Nephron progenitor cell (in vitro differentiated cells): ENCODE measurements around the gene NFE2L2.

ENCODE experiments used
- DNase-seq: peaks from one replicate; pipeline ENCODE4 v3.0.0; 2021
- H3K27ac Mint-ChIP-seq: 2 replicates; pipeline ENCODE4 v1.8.0; 2021; ENCODE audit warnings: mild to moderate bottlenecking, moderate library complexity, mixed read lengths
- H3K27me3 Mint-ChIP-seq: 2 replicates; pipeline ENCODE4 v1.8.0; 2021; ENCODE audit warnings: mild to moderate bottlenecking, low read depth, mixed read lengths; ENCODE audit not compliant: poor library complexity
- H3K36me3 Mint-ChIP-seq: 2 replicates; pipeline ENCODE4 v1.8.0; 2021; ENCODE audit warnings: low read depth, mixed read lengths
- H3K4me1 Mint-ChIP-seq: 2 replicates; pipeline ENCODE4 v1.8.0; 2021; ENCODE audit warnings: mixed read lengths
- H3K4me3 Mint-ChIP-seq: 2 replicates; pipeline ENCODE4 v1.8.0; 2021; ENCODE audit warnings: mild to moderate bottlenecking, moderate library complexity, mixed read lengths
- H3K9me3 Mint-ChIP-seq: 2 replicates; pipeline ENCODE4 v1.8.0; 2021; ENCODE audit warnings: mild to moderate bottlenecking, moderate library complexity, mixed read lengths
- TF ChIP-seq, protein P1 (sequence below): fragments of 200-600 bp; sonication (generic); IDR thresholded peaks from 2 replicates; pipeline ENCODE4 v1.5.0; 2021; ENCODE audit warnings: antibody characterized with exemption

The NFE2L2 gene

DNA sequence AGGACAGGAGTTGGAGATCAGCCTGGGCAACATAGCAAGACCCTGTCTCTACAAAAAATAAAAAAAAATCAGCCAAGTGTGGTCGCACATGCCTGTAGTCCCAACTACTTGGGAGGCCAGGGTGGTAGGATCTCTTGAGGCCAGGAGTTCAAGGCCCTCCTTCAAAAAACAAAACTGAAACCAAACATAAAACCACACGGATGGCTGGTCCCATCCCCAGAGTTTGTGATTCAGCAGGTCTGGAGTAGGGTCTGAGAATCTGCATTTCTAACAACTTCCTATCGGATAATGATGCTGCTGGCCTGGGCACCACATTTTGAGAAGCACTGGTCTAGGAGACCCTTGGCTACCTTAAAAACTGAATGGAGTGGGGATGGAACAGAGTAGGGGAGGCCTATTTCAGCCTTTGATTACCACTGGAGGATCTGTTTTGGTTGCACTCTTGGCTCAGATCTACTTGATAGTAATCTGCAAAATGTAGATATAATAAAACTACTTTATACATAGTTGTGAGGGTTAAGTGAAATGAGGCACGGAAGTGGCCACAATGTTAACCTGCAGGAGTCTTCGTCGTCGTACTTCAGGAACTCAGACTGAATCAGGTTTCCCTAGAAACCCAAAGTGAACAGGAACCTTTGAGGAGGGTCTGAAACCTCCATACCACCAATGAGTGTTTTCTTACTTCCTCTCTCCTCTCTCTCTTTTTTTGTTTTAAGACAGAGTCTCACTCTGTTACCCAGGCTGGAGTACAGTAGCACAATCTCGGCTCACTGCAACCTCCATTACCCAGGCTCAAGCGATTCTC, 25.5 kb upstream of the NFE2L2 start:
- Mint-ChIP-seq H3K27ac (peak overlapping the region; percentile 43), H3K9me3 (no peaks in the 10 kb centered on the region), H3K27me3 (peaks cover 3% of the 10 kb centered on the region), H3K4me1 (no peaks in the 10 kb centered on the region), H3K36me3 (peaks cover 11% of the 10 kb centered on the region), H3K4me3 (no peak overlapping the region)
- TF ChIP-seq, protein P1, sequence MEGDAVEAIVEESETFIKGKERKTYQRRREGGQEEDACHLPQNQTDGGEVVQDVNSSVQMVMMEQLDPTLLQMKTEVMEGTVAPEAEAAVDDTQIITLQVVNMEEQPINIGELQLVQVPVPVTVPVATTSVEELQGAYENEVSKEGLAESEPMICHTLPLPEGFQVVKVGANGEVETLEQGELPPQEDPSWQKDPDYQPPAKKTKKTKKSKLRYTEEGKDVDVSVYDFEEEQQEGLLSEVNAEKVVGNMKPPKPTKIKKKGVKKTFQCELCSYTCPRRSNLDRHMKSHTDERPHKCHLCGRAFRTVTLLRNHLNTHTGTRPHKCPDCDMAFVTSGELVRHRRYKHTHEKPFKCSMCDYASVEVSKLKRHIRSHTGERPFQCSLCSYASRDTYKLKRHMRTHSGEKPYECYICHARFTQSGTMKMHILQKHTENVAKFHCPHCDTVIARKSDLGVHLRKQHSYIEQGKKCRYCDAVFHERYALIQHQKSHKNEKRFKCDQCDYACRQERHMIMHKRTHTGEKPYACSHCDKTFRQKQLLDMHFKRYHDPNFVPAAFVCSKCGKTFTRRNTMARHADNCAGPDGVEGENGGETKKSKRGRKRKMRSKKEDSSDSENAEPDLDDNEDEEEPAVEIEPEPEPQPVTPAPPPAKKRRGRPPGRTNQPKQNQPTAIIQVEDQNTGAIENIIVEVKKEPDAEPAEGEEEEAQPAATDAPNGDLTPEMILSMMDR = no peak
- no peak for DNase-seq

- Mint-ChIP-seq H3K9me3 (no peaks in the 10 kb centered on the region), H3K36me3 (peaks cover 5% of the 10 kb centered on the region), H3K27ac (no peak overlapping the region), H3K4me3 (no peak overlapping the region), H3K4me1 (no peaks in the 10 kb centered on the region), H3K27me3 (peaks cover 3% of the 10 kb centered on the region)
- TF ChIP-seq, protein P1 = no peak
- no peak for DNase-seq
These were observed 23.3 kb upstream of the NFE2L2 start for GRCh38 chr2:177287814-177288213.

DNA sequence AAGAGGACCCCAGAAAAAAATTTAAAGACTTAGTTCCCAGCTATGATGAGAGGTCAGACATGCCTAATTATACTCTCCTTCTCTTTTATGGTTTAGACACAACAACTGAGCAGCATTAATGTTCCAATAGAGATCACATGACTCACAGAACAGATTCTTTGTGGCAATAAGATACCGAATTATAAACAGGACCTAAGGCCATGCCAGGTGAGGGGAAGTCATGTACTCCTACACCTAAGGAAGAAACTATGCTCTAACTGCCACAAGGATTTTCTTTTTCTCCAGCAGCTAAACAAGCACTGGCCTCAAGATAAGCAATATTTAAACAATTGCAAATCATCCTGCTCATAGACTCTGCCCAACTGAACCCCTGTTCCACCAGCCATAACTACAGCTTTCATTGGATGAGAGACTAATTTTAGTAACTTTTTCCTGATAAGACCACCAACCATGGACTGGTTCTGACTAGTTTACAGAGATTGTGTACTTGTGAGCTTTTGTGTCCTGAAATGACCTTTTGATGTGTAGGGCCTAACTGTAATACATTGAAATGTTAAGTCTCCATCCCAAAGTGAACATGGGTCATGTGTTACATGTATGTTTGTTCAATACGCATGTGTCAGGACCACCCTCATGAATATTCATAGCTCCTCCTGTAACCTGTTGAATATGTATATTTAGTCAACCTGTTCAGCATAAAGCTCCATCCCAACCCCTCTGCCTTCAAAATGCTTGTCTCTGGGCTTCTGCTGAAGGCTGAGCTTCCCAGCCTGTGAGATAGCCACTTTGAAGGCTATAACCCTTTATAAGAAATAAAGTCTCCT, 21.6 kb upstream of the NFE2L2 start:
- Mint-ChIP-seq H3K9me3 (no peaks in the 10 kb centered on the region), H3K4me3 (no peak overlapping the region), H3K36me3 (peaks cover 5% of the 10 kb centered on the region), H3K27ac (no peak overlapping the region), H3K27me3 (peaks cover 3% of the 10 kb centered on the region), H3K4me1 (peaks cover 14% of the 10 kb centered on the region)
- DNase-seq = no peak
- TF ChIP-seq, protein P1 = no peak

DNA sequence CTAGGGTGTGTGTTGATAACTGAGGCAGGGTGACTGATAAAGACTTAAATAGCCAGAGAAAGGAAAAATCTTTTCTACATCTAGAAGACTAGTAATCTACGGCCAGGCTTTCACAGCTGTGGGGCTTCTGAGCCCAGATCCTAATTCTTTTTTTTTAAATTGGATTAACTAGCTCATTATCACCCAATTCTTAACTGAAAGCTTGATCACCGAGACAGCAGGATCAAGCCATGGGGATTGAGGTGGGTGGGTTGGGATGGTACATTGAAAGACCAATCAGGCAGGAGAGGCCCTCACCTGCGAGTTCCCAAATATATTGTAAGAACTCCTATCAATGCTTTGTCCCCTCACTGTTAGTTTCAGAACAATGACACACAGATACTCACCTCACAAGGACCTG, 20.0 kb upstream of the NFE2L2 start:
- H3K27ac Mint-ChIP-seq = no peak overlapping the region
- no peak for DNase-seq
- no peak overlapping the region for H3K4me3 Mint-ChIP-seq
- H3K4me1 Mint-ChIP-seq = peaks cover 14% of the 10 kb centered on the region
- peaks cover 3% of the 10 kb centered on the region for H3K27me3 Mint-ChIP-seq
- H3K36me3 Mint-ChIP-seq = peaks cover 5% of the 10 kb centered on the region
- TF ChIP-seq, protein P1 = no peak
- H3K9me3 Mint-ChIP-seq = no peaks in the 10 kb centered on the region

- Mint-ChIP-seq H3K36me3 (peaks cover 5% of the 10 kb centered on the region), H3K27ac (no peak overlapping the region)
- TF ChIP-seq, protein P1 = no peak
These were observed 19.4 kb upstream of the NFE2L2 start for GRCh38 chr2:177283906-177284305.

More at GRCh38 chr2:177283906-177284305, 19.4 kb upstream of the NFE2L2 start:
- Mint-ChIP-seq H3K9me3 (no peaks in the 10 kb centered on the region), H3K4me3 (no peak overlapping the region), H3K27me3 (peaks cover 3% of the 10 kb centered on the region), H3K4me1 (peaks cover 14% of the 10 kb centered on the region)
- no peak for DNase-seq
